ENCODE data around the gene SOAT1. TPM values are rescaled to one million over a fixed set of nuclear protein-coding genes. Genes with fewer than 3 reads are reported as not detected.

The SOAT1 gene
- total and polyA plus RNA-seq, 2 of the 4 experiments (the other 2 are of a cell fraction), result 19.5 to 19.8 TPM

- TF ChIP-seq CHD1 (IDR thresholded peaks at IDR 0.05; ENCODE audit: low read depth, low read length) (no peak), BHLHE40 (IDR thresholded peaks at IDR 0.05; ENCODE audit: low read depth, low read length) (no peak), MXI1 (IDR thresholded peaks at IDR 0.05; ENCODE audit: borderline replicate concordance, low read depth, low read length) (no peak), USF2 (IDR thresholded peaks at IDR 0.05; ENCODE audit: low read depth, low read length) (no peak), MAZ (IDR thresholded peaks at IDR 0.05; ENCODE audit: borderline replicate concordance, low read depth, low read length) (no peak), MAFK (IDR thresholded peaks at IDR 0.05; ENCODE audit: low read depth, low read length) (no peak), SMC3 (IDR thresholded peaks at IDR 0.05; ENCODE audit: low read depth, low read length) (peak; percentile 63), ELK1 (IDR thresholded peaks at IDR 0.05; ENCODE audit: borderline replicate concordance, low read depth, low read length) (no peak), CTCF (conservative IDR thresholded peaks at IDR 0.05; ENCODE audit: low read depth, low read length) (peak; percentile 68), RAD21 (IDR thresholded peaks at IDR 0.05; ENCODE audit: low read length) (peak; percentile 73)
- Histone ChIP-seq H4K8ac (ENCODE audit: low read depth in 2 of 2, low read length in 2 of 2) (no peak overlapping the region), H2AK5ac (ENCODE audit: low read depth, low read length) (no peak overlapping the region), H4K91ac (ENCODE audit: insufficient read depth, low read depth, low read length) (no peak overlapping the region), H3K4me1 (ENCODE audit: control insufficient read depth, insufficient read depth, low read length) (peaks cover 2% of the 10 kb centered on the region; the same call in 1 of the 2 replicates), H3K4me2 (ENCODE audit: low read depth, low read length) (no peak overlapping the region), H3K36me3 (ENCODE audit: control insufficient read depth, insufficient read depth, low read length) (no peaks in the 10 kb centered on the region), H2BK5ac (ENCODE audit: low read depth, low read length, poor library complexity, severe bottlenecking) (no peak overlapping the region), H3K18ac (ENCODE audit: low read depth, low read length) (no peak overlapping the region), H2AFZ (replicated peaks; ENCODE audit: low read length, poor library complexity) (no peak overlapping the region), H3K4ac (ENCODE audit: low read depth, low read length) (no peak overlapping the region), H3K4me3 (ENCODE audit: insufficient read depth, low read depth, low read length) (no peak overlapping the region), H3K9me3 (ENCODE audit: control insufficient read depth, insufficient read depth, low read length) (no peaks in the 10 kb centered on the region), H2BK15ac (ENCODE audit: low read depth, low read length) (no peak overlapping the region), H4K5ac (ENCODE audit: low read depth, low read length) (no peak overlapping the region), H3K56ac (ENCODE audit: extremely low read depth, insufficient read depth, low read length) (no peak overlapping the region), H2BK20ac (ENCODE audit: low read depth, low read length) (no peak overlapping the region), H2AK9ac (replicated peaks; ENCODE audit: low read depth, low read length, poor library complexity) (no peak overlapping the region), H3K27me3 (ENCODE audit: control insufficient read depth, insufficient read depth, low read length) (no peaks in the 10 kb centered on the region), H2BK120ac (ENCODE audit: low read depth, low read length) (no peak overlapping the region), H3K9me1 (ENCODE audit: insufficient read depth, low read length) (no peaks in the 10 kb centered on the region), H3K23ac (ENCODE audit: low read depth, low read length) (no peak overlapping the region), H3K14ac (replicated peaks; ENCODE audit: low read depth, low read length) (no peak overlapping the region), H3K9ac (ENCODE audit: low read depth, low read length) (no peak overlapping the region), H3K79me1 (ENCODE audit: low read depth in 1 of 2, low read length in 2 of 2) (no peaks in the 10 kb centered on the region), H3K27ac (ENCODE audit: insufficient read depth, low read length) (no peak overlapping the region), H4K20me1 (ENCODE audit: insufficient read depth, low read length) (no peaks in the 10 kb centered on the region)
- ATAC-seq (ENCODE audit: low read depth), result peak; percentile 88
- peak; percentile 67 for DNase-seq
- in situ Hi-C loops (cut with MboI; ENCODE audit: low sequenced_read_pairs) (loop anchor here (5.0 to 25.0 kb wide), 2 partner anchors 116 to 336 kb away; partner anchors contain the start of genes AXDND1, NPHS2 and TDRD5), intact Hi-C loops (cut with micrococcal nuclease) (loop anchor here (1.0 to 5.0 kb wide), 4 partner anchors 41 to 561 kb away; partner anchors contain the start of gene SOAT1), dilution Hi-C loops (cut with HindIII; ENCODE audit: low sequenced_read_pairs, unreplicated experiment) (no loop called here)
- CTCF ChIA-PET, result interaction anchor here (0.6 to 1.6 kb wide), 7 partner anchors 18 to 902 kb away, joined by 3 to 6 read pairs (median 3); partner anchors contain the start of gene SOAT1
- WGBS, 2 experiments (ENCODE audit: extremely low coverage in 2 of 2, insufficient read length in 1 of 2), result no CpG with 5 or more reads among the region's 1 CpG
- POLR2A ChIA-PET (ENCODE audit: unreplicated experiment), result no interaction called here
- no TSS peak for BruUV-seq (replicated peaks)
These were observed 41.9 kb upstream of the SOAT1 start for GRCh38 chr1:179251675-179252074.
